Omental fat pad (tissue), 4 donors: Measurements from ENCODE around the gene CHRM4. TPM values are rescaled to one million over a fixed set of nuclear protein-coding genes. Genes with fewer than 3 reads are reported as not detected.
"Not testable (repeated sequence)": the region's sequence is repeated elsewhere in the genome, so short reads cannot be mapped to it uniquely, and the experiment has no call there.

ENCODE experiments used
- ATAC-seq: fragments of 150-250 bp; one replicate; pipeline ENCODE4 v1.9.1; 2016; ENCODE audit warnings: mild to moderate bottlenecking, moderate library complexity; ENCODE audit not compliant: low FRiP score
- DNase-seq: peaks from one replicate; pipeline ENCODE4 v3.0.0-alpha.2; 2019; ENCODE audit warnings: low spot score
- total RNA-seq, 4 donors: library from RNA; depleted of rRNA; stranded (reverse); fragments of >200 nt; gene quantifications; one replicate each; pipeline ENCODE4 v1.1.0, GENCODE V29; 2016
- TF ChIP-seq, protein P1 (sequence below), 3 donors: fragments of 450-650 bp; IDR thresholded peaks; one replicate each; pipeline ENCODE4 v1.5.1; 2016 to 2017; ENCODE audit warnings: antibody characterized with exemption in 3 of 3, mild to moderate bottlenecking in 3 of 3, moderate library complexity in 2 of 3

Gene CHRM4
- total RNA-seq, 4 donors from 2014 or later, result 0.63 to 0.74 TPM; not detected in 2

DNA sequence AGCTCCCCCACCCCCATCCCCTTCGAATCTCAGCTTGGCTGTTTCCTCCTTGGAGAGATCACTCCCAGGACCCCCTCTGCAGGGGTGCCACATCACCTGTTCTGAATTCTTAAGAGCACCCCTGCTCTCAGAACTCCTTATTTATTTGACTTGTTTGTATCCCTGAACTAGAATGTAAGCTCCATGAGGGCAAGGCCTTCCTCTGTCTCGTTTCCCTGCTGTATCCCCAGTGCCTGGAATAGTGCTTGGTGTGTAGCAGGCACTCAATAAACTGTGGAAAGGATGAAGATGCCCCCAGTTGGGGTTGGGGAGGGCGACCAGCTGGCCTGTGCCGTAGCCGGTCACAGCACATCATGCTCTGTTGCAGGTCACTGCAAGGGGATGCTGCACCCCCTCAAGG is 13.7 kb downstream of the CHRM4 start:
- no peak for DNase-seq
- no peak for ATAC-seq
- TF ChIP-seq, protein P1, sequence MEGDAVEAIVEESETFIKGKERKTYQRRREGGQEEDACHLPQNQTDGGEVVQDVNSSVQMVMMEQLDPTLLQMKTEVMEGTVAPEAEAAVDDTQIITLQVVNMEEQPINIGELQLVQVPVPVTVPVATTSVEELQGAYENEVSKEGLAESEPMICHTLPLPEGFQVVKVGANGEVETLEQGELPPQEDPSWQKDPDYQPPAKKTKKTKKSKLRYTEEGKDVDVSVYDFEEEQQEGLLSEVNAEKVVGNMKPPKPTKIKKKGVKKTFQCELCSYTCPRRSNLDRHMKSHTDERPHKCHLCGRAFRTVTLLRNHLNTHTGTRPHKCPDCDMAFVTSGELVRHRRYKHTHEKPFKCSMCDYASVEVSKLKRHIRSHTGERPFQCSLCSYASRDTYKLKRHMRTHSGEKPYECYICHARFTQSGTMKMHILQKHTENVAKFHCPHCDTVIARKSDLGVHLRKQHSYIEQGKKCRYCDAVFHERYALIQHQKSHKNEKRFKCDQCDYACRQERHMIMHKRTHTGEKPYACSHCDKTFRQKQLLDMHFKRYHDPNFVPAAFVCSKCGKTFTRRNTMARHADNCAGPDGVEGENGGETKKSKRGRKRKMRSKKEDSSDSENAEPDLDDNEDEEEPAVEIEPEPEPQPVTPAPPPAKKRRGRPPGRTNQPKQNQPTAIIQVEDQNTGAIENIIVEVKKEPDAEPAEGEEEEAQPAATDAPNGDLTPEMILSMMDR (IDR thresholded peaks at IDR 0.05), result no peak

- TF ChIP-seq, protein P1 (IDR thresholded peaks at IDR 0.05), result no peak
- no peak for ATAC-seq
- DNase-seq, result no peak
These were observed 14.3 kb downstream of the CHRM4 start for GRCh38 chr11:46377290-46377689.

DNA sequence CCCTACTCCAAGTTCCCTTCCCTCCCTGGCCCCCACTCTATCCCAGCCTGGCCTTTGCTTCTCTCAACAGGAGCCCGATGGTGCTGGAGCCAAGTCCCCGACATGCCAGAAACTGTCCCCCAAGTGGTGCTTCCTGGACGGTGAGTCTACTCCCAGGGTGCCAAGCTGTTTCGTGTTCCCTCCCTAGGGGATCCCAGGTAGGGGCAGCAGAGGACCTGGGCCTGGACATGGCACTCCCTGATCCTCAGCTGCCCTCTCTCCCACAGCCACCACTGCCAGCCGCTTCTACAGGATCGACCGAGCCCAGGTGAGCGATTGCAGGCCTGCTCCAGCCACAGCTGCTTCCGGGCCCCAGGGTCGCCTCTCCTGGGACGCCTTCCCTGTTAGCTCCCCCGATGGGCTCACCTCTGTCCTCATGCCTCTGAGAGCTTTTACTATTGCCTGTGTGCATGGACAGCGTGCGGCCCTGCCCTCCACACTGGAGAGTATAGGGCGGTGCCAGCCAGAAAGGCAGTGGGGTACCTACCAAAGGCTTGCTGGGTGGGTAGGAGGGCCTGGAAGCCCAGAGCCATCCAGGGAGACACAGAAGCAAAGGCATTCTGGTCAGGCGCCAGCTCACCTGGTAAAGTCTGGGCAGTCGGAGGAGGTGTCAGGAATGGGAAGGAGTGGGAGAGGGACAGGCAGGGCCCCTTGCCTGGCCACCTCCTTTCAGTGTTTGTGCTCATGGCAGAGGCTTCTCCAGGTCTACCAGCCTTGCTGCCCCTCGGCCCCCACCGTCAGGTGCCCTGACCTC is 15.1 kb downstream of the CHRM4 start:
- DNase-seq, result no peak
- TF ChIP-seq, protein P1 (IDR thresholded peaks at IDR 0.05), result no peak
- ATAC-seq, result no peak

DNA sequence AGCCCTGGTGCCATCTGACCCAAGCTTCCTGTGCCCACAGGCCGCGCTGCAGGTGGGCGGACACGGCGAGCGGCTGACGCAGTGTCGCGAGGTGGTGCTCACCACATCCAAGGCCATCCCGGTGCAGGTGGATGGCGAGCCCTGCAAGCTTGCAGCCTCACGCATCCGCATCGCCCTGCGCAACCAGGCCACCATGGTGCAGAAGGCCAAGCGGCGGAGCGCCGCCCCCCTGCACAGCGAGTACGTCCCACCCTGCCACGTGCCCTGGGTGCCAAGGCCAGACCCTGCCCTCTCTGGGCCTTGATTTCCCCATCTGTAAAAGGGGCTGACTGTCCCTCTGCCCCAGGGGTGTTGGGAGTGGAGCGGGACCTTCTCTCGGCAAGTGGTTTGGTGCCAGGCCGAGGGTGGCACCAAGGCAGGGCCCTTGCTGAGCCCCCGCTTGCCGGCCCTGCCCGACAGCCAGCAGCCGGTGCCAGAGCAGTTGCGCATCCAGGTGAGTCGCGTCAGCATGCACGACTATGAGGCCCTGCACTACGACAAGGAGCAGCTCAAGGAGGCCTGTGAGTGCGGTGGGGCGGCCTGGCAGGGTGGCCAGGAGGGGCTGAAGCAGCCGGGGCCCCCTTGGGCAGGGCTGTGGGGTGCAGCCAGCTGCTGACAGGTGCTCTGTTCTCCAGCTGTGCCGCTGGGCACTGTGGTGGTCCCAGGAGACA is 16.0 kb downstream of the CHRM4 start:
- DNase-seq, result no peak
- TF ChIP-seq, protein P1 (IDR thresholded peaks at IDR 0.05), result no peak
- no peak for ATAC-seq

DNA sequence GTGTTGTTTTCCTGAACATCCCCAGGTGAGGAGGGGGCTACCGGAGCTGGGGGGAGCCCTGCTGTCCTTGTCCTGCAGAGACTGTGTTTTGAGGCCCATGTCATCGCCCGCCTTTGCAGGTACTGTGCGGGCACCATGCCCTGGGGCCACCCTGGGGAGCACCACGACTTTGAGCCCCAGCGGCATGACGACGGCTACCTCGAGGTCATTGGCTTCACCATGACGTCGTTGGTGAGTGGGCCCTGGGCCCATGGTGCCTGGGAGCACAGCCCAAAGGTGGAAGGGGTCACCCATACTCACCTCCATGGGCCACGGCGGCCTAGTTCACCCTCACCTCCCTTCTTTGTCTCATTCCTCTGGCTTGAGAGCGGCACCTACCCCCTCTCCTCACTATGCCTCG is 16.8 kb downstream of the CHRM4 start:
- ATAC-seq (no peak), DNase-seq (no peak)
- TF ChIP-seq, protein P1 (IDR thresholded peaks at IDR 0.05), result no peak

DNA sequence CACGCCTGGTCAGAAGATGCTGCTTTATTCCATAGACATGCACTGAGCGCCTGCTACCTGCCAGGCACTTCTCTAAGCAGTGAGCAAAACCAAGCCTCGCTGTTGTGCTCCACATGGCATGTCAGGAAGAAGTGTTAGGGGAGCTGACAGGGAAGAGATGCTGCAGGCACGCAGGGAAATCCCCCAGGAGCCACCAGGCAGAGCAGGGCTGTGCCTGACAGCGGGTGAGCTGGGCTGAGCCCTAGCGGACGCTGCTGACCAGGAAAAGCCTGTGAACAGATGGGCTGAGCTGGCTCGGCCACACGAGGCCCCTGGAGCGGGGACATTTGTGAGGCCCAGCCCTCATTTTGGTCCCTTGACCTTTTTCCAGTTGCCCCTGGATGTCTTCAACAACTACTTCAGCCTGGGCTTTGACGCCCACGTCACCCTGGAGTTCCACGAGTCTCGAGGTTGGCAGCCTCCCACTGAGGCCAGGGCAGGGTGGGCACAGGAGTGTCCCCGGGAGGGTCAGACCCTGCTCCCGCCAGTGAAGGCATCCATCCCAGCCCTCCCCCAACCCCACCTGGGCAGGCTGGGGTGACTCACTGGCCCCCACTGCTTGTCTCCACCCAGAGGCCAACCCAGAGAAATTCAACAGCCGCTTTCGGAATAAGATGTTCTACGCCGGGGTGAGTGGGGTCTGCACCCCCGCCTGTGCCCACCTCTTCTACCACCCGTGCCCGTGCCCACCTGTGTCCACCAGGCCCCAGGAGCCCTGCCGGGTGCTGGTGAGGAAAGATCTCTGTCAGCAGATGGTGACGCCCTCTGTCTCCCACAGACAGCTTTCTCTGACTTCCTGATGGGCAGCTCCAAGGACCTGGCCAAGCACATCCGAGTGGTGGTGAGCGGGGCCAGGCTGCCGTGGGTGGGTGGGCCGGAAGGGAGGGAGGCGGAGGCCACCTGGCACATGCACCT is 17.5 kb downstream of the CHRM4 start:
- DNase-seq, result no peak
- no peak for ATAC-seq
- TF ChIP-seq, protein P1 (IDR thresholded peaks at IDR 0.05), result no peak

DNA sequence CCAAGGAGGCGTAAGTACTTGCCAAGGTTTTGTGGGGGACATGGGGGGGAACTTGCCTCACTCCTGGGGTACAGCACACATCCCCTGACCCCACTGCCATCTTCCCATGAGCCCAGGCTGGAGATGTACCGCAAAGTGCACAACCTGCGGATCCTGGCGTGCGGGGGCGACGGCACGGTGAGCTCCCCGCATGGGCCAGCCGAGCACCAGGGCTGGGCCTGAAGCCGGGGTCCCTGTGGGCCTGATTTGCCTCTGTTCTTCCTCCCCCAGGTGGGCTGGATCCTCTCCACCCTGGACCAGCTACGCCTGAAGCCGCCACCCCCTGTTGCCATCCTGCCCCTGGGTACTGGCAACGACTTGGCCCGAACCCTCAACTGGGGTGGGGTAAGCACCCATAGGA is 19.1 kb downstream of the CHRM4 start:
- DNase-seq, ATAC-seq: not testable (repeated sequence)
